ENCODE data around the gene PAFAH2. TPM values are rescaled to one million over a fixed set of nuclear protein-coding genes. Genes with fewer than 3 reads are reported as not detected.

The PAFAH2 gene
- total RNA-seq, 3 donors from 2014 or later (not counting 1 experiment from before 2014, with no cell fraction given) = 39.0 to 95.1 (median 68.6) TPM

- H3K27ac Mint-ChIP-seq = no peak overlapping the region
- WGBS (ENCODE audit: insufficient coverage) = 82% methylated on average over 2 of the region's 2 CpGs
- H3K4me1 Mint-ChIP-seq = no peaks in the 10 kb centered on the region
- Histone ChIP-seq H3K27me3 (ENCODE audit: control insufficient read depth, insufficient read depth, low read length) (peaks cover 23% of the 10 kb centered on the region), H3K27ac (ENCODE audit: low read length) (no peak overlapping the region), H3K36me3 (ENCODE audit: control insufficient read depth, insufficient read depth, low read length) (no peaks in the 10 kb centered on the region), H3K4me1 (ENCODE audit: control insufficient read depth, insufficient read depth, low read length) (no peaks in the 10 kb centered on the region), H3K9me3 (ENCODE audit: control insufficient read depth, insufficient read depth, low read length) (no peaks in the 10 kb centered on the region), H3K4me3 (ENCODE audit: low read length) (no peak overlapping the region)
- intact Hi-C loops (cut with micrococcal nuclease) = no loop called here
- H3K4me3 Mint-ChIP-seq = no peak overlapping the region
- H3K9me3 Mint-ChIP-seq = no peaks in the 10 kb centered on the region
- DNase-seq (no peak), ATAC-seq (no peak)
- TF ChIP-seq, protein P1, sequence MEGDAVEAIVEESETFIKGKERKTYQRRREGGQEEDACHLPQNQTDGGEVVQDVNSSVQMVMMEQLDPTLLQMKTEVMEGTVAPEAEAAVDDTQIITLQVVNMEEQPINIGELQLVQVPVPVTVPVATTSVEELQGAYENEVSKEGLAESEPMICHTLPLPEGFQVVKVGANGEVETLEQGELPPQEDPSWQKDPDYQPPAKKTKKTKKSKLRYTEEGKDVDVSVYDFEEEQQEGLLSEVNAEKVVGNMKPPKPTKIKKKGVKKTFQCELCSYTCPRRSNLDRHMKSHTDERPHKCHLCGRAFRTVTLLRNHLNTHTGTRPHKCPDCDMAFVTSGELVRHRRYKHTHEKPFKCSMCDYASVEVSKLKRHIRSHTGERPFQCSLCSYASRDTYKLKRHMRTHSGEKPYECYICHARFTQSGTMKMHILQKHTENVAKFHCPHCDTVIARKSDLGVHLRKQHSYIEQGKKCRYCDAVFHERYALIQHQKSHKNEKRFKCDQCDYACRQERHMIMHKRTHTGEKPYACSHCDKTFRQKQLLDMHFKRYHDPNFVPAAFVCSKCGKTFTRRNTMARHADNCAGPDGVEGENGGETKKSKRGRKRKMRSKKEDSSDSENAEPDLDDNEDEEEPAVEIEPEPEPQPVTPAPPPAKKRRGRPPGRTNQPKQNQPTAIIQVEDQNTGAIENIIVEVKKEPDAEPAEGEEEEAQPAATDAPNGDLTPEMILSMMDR (IDR thresholded peaks at IDR 0.05) = no peak
- no peaks in the 10 kb centered on the region for H3K36me3 Mint-ChIP-seq
- H3K27me3 Mint-ChIP-seq (ENCODE audit: low read depth in 2 of 2) = peaks cover 25 to 26% of the 10 kb centered on the region in 2 donors
Measured at GRCh38 chr1:26043765-26044164, 45.9 kb upstream of the PAFAH2 start.

GRCh38 chr1:26041978-26042377 is 44.1 kb upstream of the PAFAH2 start:
- H3K9me3 ChIP-seq (ENCODE audit: control insufficient read depth, insufficient read depth, low read length) = no peaks in the 10 kb centered on the region
- no peak overlapping the region for H3K4me3 Mint-ChIP-seq
- DNase-seq (no peak), ATAC-seq (no peak)
- H3K9me3 Mint-ChIP-seq = no peaks in the 10 kb centered on the region
- H3K36me3 Mint-ChIP-seq = no peaks in the 10 kb centered on the region
- H3K4me3 ChIP-seq (ENCODE audit: low read length) = no peak overlapping the region
- TF ChIP-seq, protein P1 (IDR thresholded peaks at IDR 0.05) = no peak
- no peaks in the 10 kb centered on the region for H3K4me1 Mint-ChIP-seq
- H3K36me3 ChIP-seq (ENCODE audit: control insufficient read depth, insufficient read depth, low read length) = no peaks in the 10 kb centered on the region
- H3K4me1 ChIP-seq (ENCODE audit: control insufficient read depth, insufficient read depth, low read length) = no peaks in the 10 kb centered on the region
- peaks cover 18 to 19% of the 10 kb centered on the region in 2 donors for H3K27me3 Mint-ChIP-seq (ENCODE audit: low read depth in 2 of 2)
- intact Hi-C loops (cut with micrococcal nuclease) = no loop called here
- 63% methylated on average over 4 of the region's 4 CpGs for WGBS (ENCODE audit: insufficient coverage)
- no peak overlapping the region for H3K27ac ChIP-seq (ENCODE audit: low read length)
- H3K27ac Mint-ChIP-seq = no peak overlapping the region
- H3K27me3 ChIP-seq (ENCODE audit: control insufficient read depth, insufficient read depth, low read length) = peaks cover 19% of the 10 kb centered on the region

DNA sequence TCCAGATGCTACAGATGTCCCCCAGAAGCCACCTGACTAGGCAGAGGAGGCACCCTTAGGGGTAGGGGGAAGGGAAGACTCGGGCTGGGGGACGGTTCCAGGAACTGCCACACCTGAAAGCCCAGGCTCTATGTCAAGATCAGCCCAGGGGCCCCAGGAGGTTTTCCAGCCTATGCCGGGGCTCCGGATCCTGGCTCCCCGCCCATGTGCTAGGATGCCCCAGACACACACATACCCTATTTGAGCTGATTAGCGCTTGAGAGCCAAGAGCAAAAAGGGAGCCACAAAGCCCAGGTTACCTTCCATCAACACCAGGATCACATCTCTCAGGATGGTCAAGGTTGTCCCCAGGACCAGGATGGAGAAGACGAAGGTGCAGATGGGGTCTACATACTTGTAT is 43.5 kb upstream of the PAFAH2 start:
- intact Hi-C loops (cut with micrococcal nuclease) = no loop called here
- no peak overlapping the region for H3K27ac Mint-ChIP-seq

More for the DNA sequence above, 43.5 kb upstream of the PAFAH2 start:
- WGBS (ENCODE audit: insufficient coverage) = 89% methylated on average over 7 of the region's 7 CpGs
- H3K4me1 ChIP-seq (ENCODE audit: control insufficient read depth, insufficient read depth, low read length) = peaks cover under 1% of the 10 kb centered on the region
- DNase-seq (no peak), ATAC-seq (no peak)
- no peaks in the 10 kb centered on the region for H3K9me3 ChIP-seq (ENCODE audit: control insufficient read depth, insufficient read depth, low read length)
- H3K27me3 ChIP-seq (ENCODE audit: control insufficient read depth, insufficient read depth, low read length) = peaks cover 14% of the 10 kb centered on the region
- no peak overlapping the region for H3K4me3 ChIP-seq (ENCODE audit: low read length)
- no peaks in the 10 kb centered on the region for H3K36me3 ChIP-seq (ENCODE audit: control insufficient read depth, insufficient read depth, low read length)
- Mint-ChIP-seq H3K4me1 (no peaks in the 10 kb centered on the region), H3K27me3 (ENCODE audit: low read depth in 2 of 2) (peaks cover 18 to 19% of the 10 kb centered on the region in 2 donors), H3K36me3 (no peaks in the 10 kb centered on the region), H3K4me3 (no peak overlapping the region), H3K9me3 (no peaks in the 10 kb centered on the region)
- no peak overlapping the region for H3K27ac ChIP-seq (ENCODE audit: low read length)
- TF ChIP-seq, protein P1 (IDR thresholded peaks at IDR 0.05) = no peak

Measured in natural killer cell (primary cell).